Stimulated activated CD4-positive, alpha-beta T cell treated with anti-CD3 and anti-CD28 coated beads, Interleukin-1b, Interleukin-23, amount 100 ng/mL, for 4 hours (primary cell): Measurements from ENCODE around the gene FAF1.
A peak's percentile ranks its signal among the peaks of the same experiment; 100 is the strongest.
"Not testable (repeated sequence)": the region's sequence is repeated elsewhere in the genome, so short reads cannot be mapped to it uniquely, and the experiment has no call there.

Experiments
- DNase-seq, 2 donors: peaks; one replicate each; pipeline ENCODE4 v3.0.0-alpha.2; 2020; ENCODE audit warnings: low read depth in 2 of 2

Gene FAF1

GRCh38 chr1:50779801-50780200, 180.3 kb downstream of the FAF1 start:
- no peak for DNase-seq

DNA sequence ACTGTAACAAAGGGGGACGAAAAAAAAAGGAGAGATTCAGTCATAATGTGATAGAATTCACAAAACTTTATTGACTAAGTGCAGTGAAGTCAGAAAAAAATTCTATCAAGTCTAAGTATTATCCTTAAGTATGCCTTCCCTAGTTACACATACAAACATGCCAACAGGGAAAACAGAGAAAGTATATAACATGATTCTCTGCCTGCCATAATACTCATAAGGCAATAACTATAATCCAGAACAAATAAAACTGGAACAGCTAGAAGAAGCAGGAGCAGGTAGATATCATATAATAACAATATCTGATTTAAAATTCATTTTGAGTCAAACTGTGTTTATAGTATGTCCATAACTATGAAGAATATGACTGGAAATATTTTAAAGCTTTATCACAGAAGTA, 184.3 kb downstream of the FAF1 start:
- no peak for DNase-seq

GRCh38 chr1:50774759-50775351, 185.2 kb downstream of the FAF1 start:
- DNase-seq, result no peak

DNA sequence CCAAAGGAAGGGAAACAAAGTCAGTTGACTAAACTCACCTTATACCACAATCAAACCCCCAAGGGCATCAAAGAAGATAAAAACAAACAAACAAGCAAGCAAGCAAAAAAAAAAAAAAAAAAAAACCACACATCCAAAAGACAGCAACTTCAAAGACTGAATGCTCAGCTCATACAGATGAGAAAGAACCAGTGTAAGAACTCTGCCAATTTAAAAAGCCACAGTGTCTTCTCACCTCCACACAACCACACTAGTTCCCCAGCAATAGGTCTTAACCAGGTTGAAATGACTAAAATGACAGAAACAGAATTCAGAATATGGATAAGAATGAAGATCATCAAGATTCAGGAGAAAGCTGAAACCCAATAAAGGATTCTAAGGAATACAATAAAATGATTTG, 193.4 kb downstream of the FAF1 start:
- no peak for DNase-seq

GRCh38 chr1:50756543-50756942, 203.5 kb downstream of the FAF1 start:
- DNase-seq, result not testable (repeated sequence)

DNA sequence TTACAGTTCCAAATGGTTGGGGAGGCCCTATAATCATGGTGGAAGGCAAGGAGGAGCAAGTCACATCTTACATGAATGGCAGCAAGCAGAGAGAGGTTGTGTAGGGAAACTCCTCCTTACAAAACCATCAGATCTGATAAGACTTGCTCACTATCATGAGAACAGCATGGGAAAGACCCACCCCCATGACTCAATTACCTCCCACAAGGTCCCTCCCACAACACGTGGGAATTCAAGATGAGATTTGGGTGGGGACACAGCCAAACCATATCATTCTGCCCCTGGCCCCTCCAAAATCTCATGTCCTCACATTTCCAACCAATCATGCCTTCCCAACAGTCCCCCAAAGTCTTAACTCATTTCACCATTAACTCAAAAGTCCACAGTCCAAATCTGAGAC, 205.3 kb downstream of the FAF1 start:
- not testable (repeated sequence) for DNase-seq

GRCh38 chr1:50750021-50750619, 209.9 kb downstream of the FAF1 start:
- DNase-seq, result no peak

- no peak for DNase-seq
Measured at GRCh38 chr1:50747394-50747793, 212.7 kb downstream of the FAF1 start.

DNA sequence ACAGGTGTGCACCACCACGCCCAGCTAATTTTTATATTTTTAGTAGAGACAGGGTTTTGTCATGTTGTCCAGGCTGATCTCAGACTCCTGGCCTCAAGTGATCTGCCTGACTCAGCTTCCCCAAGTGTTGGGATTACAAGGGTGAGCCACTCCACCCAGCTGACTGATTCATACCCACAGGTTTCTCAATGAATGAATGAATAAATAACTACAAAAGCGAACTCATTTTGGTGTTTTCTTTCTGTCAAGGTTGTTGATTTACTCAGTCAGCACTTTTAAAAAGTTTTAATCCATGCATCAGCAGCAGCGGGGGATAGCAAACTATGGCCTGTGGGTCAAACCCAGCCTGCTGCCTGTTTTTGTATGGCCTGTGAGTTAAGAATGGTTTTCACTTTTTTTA, 217.5 kb downstream of the FAF1 start:
- no peak for DNase-seq

- no peak for DNase-seq
Measured at GRCh38 chr1:50739125-50739524, 220.9 kb downstream of the FAF1 start.

DNA sequence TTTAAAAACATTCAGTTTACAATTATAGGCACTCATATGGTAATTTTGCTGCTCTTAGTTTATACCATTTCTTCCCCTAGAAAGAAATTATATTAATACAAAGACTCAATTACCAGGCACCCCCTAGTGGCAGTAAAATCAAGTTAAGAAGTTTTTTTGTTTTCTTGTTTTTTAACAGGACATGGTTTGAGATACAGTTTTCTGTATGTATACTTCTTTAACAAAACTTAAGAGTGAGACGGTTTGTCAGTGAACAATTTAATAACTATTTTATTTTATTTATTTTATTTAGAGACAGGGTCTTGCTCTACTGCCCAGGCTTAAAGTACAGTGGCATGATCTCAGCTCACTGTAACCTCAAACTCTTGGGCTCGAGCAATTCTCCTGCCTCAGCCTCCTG, 224.6 kb downstream of the FAF1 start:
- no peak for DNase-seq

GRCh38 chr1:50727578-50727977, 232.5 kb downstream of the FAF1 start:
- not testable (repeated sequence) for DNase-seq

DNA sequence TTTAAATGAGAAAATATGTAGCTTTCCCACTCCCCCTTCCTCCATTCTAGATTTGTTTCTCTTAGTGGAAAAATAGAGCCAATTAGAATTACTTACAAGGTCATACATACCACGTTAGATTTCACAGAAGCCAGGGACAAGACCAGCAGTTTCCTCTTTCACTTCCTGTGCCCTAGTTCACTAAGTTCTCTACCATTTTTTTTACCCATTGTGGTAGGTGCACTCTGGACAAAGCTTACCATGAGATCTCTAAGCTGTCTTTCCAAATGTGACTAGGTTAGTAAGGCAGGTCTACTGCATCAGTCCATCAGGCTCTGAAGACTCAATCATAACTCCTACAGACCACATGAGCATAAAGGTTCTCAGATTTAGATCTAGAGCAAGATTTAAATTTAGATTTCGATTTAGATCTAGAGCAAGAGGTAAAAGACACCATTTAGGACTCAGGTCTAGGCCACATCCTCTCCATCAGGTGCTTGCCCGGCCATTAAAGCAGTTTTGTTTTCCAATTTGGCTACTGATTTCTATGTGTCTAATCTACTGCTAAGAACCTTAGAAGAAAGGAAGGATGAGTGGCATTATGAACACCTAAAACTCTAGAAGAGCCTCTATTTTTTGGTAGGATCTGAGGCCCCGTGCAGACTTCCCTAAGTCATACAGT, 235.3 kb downstream of the FAF1 start:
- DNase-seq, result no peak

DNA sequence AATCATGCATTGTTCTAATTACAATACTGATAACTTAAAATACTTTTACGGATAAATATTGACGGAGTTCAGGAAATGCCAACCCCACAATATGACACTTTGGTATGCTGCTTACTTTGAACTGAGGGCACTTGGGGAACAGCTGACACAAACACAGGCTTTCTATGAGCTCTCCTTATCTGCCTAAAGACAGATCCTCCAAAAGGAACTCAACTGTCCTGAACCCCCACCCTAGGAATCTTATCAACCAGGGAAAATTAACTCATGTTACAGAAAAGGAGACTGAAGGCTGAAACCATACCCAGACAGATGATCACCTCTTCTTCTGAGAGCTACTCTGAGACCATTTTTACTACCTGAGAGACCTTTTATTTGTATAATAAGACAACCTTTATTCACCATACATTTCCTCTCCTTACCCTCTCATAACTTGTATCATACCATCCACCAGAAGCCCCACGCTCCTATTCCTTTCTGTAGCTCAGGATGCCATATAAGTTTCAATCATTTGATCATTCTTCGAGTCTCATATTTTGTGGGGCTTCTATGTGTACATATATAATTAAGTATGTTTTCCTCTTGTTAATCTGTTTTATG, 239.5 kb downstream of the FAF1 start:
- no peak for DNase-seq

DNA sequence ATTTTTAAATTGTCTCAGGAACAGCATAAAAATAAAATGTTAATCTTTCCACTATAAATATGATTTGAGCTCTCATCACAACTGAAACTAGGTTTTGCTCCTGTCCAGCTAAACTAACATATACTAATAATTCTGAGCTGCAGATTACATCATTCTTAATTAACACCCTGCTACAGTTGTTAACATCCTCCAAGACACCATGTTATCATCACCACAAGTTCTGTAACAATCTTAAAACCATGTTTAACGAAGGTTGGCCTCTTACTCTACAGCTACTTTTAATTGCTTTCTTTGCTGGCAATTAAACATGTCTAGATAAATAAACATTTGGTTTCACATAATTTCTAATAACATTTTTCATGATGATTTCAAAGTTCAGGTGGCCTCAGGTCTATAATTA, 240.9 kb downstream of the FAF1 start:
- DNase-seq, result no peak

DNA sequence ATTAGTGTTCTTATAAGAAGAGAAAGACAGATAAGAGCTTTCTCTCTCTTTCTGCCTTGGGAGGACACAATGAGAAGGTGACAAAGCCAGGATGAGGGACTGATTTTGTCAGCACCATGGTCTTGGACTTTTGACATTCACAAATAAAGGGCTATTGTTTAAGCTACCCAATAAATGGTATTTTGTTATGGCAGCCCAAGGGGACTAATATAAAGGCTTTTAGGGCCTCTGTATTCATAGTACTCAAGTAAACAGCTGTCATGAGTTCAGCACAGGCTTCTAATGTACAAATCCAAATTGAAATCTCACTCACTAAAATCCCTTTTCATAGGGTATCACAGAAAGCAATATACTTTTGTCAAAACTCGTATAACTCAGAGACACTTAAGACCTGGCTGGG, 242.7 kb downstream of the FAF1 start:
- no peak for DNase-seq

DNA sequence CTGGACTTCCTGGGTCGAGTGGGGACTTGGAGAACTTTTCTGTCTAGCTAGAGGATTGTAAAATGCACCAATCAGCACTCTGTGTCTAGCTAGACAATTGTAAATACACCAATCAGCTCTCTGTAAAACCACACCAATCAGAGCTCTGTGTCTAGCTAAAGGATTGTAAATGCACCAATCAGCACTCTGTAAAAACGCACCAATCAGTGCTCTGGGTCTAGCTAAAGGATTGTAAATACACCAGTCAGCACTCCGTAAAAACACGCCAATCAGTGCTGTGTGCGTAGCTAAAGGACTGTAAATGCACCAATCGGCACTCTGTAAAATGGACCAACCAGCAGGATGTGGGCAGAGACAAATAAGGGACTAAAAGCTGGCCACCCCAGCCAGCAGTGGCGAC, 243.6 kb downstream of the FAF1 start:
- not testable (repeated sequence) for DNase-seq

- DNase-seq, result no peak
Measured at GRCh38 chr1:50710099-50710498, 250.0 kb downstream of the FAF1 start.

DNA sequence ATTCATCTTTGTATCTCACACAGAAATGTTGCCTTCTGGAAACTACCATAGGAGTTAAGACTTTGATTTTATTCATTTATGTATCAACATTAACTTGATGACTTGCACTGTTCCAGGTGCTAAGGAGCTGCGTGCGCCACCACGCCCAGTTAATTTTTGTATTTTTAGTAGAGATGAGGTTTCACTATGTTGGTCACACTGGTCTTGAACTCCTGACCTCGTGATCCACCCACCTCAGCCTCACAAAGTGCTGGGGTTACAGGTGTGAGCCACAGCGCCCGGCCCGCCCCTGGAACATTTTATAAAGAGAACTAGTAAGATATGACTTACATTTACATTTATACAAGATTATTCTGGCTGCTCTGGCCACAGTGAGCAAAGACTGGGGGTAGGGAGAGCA, 252.2 kb downstream of the FAF1 start:
- DNase-seq, result no peak

GRCh38 chr1:50705699-50706098, 254.4 kb downstream of the FAF1 start:
- DNase-seq, result no peak

DNA sequence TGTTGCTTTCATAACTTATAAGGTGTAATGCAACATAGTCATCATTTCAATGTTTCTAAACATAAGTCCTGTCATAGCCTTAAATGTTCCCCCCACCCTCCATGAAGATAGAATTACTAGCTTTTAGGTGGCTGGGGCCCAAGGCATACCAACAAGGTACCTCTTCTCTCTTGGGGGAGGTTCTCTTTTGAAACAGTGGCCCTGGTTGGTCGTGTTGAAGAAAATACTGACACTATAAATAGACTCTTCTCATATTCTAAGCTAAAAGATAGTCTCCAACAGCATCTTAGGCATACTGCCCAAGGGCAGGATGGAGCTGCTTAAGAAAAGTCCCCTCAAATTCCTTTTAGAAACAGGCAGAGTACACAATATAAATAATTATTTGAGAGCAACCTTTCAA, 255.0 kb downstream of the FAF1 start:
- DNase-seq, result no peak

DNA sequence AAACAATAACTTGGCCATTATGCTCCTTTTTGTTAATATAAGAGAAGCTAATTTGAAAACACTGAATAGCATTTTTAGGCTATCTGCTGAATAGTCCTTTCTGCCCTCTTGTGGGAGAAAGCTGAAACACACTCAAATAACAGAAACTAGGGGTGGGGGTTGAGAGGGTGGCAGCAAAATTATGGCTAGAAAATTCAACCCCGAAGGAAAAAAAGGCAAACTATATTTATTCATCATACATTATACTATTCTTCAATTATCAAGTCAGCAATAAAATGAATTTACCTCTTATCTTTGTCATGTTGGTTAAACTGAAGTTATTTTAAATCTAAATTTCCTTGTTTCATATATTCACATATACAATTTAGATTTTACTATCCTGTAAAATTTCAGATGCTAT, 255.9 kb downstream of the FAF1 start:
- DNase-seq, result peak in 1 of 2 donors; percentile 5

DNA sequence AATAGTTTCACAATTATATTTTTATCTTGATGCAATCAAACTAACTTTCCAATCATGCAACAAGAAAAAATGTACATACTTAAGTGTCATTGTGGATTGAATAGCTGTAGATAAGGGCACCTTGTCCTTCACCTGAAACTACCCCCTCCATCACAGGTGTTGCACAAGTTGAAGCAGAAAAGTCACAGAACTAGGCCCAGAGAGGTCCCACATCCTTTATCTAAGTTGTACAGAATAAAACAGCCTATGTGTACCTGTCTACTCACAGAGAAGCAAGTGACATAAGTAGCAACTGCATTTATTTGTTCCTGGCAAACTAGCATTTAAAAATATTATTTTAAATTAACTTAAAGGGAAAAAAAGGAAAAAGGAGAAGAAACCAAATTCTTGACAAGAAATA, 256.8 kb downstream of the FAF1 start:
- no peak for DNase-seq
